T-helper 2 cell treated with Interferon-gamma antibody and Interleukin-4, amounts not matched to agents 5 μg/mL and 100 μg/mL, for 36 hours (primary cell): ENCODE data around the gene MRPS34.
"Not testable (repeated sequence)": the region's sequence is repeated elsewhere in the genome, so short reads cannot be mapped to it uniquely, and the experiment has no call there.

Experiments used
- DNase-seq: peaks from one replicate; pipeline ENCODE4 v3.0.0; 2021; ENCODE audit warnings: low spot score
- H3K27ac Mint-ChIP-seq: one replicate; pipeline ENCODE4 v1.8.0; 2021; ENCODE audit warnings: mild to moderate bottlenecking, mixed read lengths
- H3K27me3 Mint-ChIP-seq: one replicate; pipeline ENCODE4 v1.8.0; 2021; ENCODE audit warnings: low read depth, mixed read lengths
- H3K36me3 Mint-ChIP-seq: one replicate; pipeline ENCODE4 v1.8.0; 2021; ENCODE audit warnings: low read depth, mixed read lengths
- H3K4me1 Mint-ChIP-seq: one replicate; pipeline ENCODE4 v1.8.0; 2021; ENCODE audit warnings: low read depth, mixed read lengths
- H3K4me3 Mint-ChIP-seq: one replicate; pipeline ENCODE4 v1.8.0; 2022; ENCODE audit warnings: mild to moderate bottlenecking, moderate library complexity, mixed read lengths
- H3K9me3 Mint-ChIP-seq: one replicate; pipeline ENCODE4 v1.8.0; 2021; ENCODE audit warnings: mixed read lengths

Gene MRPS34

DNA sequence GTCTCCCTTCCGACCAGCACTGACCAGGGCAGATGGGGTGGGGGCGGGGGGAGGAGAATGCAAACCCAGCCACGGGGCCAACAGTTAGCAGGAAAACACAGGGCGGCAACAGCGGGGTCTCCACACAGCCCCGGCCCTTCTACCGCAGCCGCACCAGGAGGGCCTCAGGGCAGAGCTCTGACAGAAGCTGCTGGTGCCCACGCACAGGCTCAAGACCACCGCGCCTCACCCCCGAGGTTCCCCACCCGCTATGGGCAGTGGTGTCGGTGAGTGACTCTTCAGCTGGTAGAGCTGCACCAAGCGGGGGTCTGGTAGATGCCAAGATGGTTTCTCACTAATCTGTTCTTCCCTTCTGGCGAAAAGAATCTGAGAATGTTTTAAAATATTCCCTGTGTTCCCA is 37.6 kb upstream of the MRPS34 start:
- Mint-ChIP-seq H3K27me3 (no peaks in the 10 kb centered on the region), H3K36me3 (peaks cover 24% of the 10 kb centered on the region), H3K4me3 (no peak overlapping the region), H3K4me1 (peaks cover 6% of the 10 kb centered on the region), H3K27ac (no peak overlapping the region), H3K9me3 (no peaks in the 10 kb centered on the region)
- DNase-seq, result no peak

DNA sequence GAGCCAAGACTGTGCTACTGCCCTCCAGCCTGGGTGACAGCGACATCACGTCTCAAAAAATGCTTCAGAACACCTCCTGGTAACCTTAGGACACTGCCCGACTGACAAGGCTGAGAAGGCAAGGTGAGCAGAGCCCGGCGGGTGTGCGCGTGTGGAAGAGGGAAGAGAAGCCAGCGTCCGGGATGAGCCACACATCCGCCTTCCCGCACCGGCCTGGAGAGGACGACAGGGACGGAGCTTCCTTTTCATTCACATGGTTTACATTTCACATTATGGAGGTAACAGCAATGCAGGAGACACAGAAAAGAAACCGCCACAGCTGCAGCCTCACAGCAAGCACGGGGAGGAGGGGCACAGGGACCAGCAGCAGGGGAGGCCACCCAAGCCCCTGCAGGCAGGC is 37.2 kb upstream of the MRPS34 start:
- H3K27ac Mint-ChIP-seq, result no peak overlapping the region
- H3K4me3 Mint-ChIP-seq, result no peak overlapping the region
- H3K36me3 Mint-ChIP-seq, result peaks cover 21% of the 10 kb centered on the region
- peaks cover 6% of the 10 kb centered on the region for H3K4me1 Mint-ChIP-seq
- H3K9me3 Mint-ChIP-seq, result no peaks in the 10 kb centered on the region
- no peak for DNase-seq
- H3K27me3 Mint-ChIP-seq, result no peaks in the 10 kb centered on the region

DNA sequence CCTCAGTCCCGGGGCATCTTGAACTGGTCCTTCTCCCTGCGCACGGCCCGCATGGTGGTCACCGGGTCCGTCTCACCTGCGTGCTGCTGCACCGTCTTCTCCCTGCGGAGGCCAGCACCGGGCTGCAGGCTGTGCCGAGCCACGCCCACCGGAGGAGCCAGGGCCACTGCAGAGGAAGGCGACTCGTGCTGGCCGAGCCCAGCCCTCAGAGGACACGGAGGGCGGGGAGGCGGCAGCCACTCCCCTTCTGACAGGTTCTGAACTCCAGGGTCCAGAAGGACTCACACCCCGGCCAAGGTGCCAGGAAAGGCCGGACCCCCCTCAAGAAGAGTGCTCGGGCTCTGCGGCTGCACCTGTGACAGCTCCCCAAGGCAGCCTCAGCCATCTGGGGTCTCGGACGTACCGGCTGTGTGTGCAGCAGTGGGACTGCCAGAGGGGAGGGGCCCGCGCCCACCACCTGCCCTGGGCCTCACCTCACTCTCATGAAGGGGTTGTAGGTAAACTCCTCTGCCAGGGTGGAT is 36.4 kb upstream of the MRPS34 start:
- Mint-ChIP-seq H3K9me3 (no peaks in the 10 kb centered on the region), H3K36me3 (peaks cover 21% of the 10 kb centered on the region), H3K27ac (no peak overlapping the region), H3K4me3 (no peak overlapping the region), H3K4me1 (peaks cover 6% of the 10 kb centered on the region), H3K27me3 (no peaks in the 10 kb centered on the region)
- DNase-seq, result no peak

DNA sequence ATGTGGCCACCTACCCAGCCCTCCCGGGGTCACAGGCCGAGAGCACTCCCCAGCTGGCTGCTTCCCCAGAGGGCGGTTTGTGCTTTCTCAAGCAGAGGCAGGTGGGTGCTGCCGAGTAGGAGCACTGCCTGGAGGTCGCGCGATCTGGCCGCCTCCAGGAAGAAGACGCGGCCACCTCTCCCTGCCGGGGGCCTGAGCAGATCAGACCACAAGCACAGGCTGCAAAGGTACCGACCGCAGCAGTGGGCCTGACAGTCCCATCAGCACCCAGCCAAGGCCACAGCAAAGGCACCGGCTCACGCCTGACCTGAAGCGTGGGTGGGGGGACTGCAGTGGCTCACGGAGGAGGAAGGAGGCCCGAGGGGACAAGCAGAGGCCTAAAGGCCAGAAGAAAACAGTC is 35.8 kb upstream of the MRPS34 start:
- no peak overlapping the region for H3K27ac Mint-ChIP-seq
- H3K36me3 Mint-ChIP-seq, result peaks cover 21% of the 10 kb centered on the region
- H3K4me1 Mint-ChIP-seq, result peaks cover 6% of the 10 kb centered on the region

DNA sequence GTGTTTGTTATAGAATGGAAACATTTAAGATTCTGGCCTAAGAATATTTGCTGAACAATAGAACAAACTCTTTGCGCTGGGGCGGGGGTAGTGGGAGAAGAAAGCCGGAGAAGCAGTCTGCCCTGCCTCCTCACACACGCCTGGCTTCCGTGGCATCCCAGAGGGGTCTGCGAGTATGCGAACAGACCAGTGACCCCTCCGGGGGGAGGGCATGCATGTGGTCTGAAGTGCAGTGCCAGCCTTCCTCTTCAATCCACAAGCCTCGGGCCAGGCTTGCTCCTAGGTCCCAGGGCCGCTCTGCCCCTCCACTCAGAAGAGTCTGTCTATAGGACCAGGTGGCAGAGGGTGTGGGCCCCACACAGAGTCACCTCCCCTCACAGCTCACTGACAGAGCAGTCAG is 34.7 kb upstream of the MRPS34 start:
- Mint-ChIP-seq H3K4me3 (no peak overlapping the region), H3K27me3 (no peaks in the 10 kb centered on the region), H3K9me3 (no peaks in the 10 kb centered on the region), H3K36me3 (peaks cover 15% of the 10 kb centered on the region), H3K27ac (no peak overlapping the region), H3K4me1 (peaks cover 2% of the 10 kb centered on the region)
- DNase-seq, result no peak

More for the DNA sequence above, 35.8 kb upstream of the MRPS34 start:
- Mint-ChIP-seq H3K27me3 (no peaks in the 10 kb centered on the region), H3K9me3 (no peaks in the 10 kb centered on the region), H3K4me3 (no peak overlapping the region)
- no peak for DNase-seq

DNA sequence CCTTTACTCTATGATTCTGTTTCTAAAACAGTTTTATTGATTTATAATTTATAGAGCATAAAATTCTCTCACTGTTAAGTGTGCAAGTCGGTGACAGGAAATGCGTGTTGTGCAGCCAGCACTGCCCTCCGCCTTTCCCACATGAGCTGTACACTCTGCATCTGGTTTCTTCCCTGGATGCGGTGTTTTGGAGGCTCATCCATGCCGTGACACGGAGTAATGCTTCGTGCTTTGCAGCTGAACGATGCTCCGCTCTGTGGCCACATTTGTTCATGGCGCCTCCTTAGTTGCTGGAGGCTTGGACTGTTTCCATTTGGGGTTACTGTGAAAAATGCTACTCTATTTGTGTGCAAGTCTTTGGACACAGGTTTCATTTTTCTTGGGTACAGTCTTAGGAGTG is 27.8 kb upstream of the MRPS34 start:
- no peak overlapping the region for H3K4me3 Mint-ChIP-seq

DNA sequence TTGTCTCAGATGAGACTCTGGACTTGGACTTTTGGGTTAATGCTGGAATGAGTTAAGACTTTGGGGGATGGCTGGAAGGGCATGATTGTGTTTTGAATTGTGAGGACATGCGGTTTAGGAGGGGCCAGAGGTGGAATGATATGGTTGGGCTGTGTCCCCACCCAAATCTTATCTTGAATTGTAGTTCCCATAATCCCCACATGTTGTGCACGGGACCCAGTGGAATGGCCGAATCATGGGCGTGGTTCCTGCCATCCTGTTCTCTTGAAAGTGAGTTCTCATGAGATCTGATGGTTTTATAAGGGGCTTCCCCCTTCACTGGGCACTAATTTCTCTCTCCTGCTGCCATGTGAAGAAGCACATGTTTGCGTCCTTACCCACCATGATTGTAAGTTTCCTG is 26.3 kb upstream of the MRPS34 start:
- not testable (repeated sequence) for H3K27me3 Mint-ChIP-seq, H3K36me3 Mint-ChIP-seq

More for the DNA sequence above, 27.8 kb upstream of the MRPS34 start:
- H3K27ac Mint-ChIP-seq, result no peak overlapping the region
- DNase-seq, result no peak
- H3K4me1 Mint-ChIP-seq, result no peaks in the 10 kb centered on the region
- H3K27me3 Mint-ChIP-seq, result no peaks in the 10 kb centered on the region
- peaks cover 13% of the 10 kb centered on the region for H3K9me3 Mint-ChIP-seq
- H3K36me3 Mint-ChIP-seq, result peaks cover 2% of the 10 kb centered on the region

DNA sequence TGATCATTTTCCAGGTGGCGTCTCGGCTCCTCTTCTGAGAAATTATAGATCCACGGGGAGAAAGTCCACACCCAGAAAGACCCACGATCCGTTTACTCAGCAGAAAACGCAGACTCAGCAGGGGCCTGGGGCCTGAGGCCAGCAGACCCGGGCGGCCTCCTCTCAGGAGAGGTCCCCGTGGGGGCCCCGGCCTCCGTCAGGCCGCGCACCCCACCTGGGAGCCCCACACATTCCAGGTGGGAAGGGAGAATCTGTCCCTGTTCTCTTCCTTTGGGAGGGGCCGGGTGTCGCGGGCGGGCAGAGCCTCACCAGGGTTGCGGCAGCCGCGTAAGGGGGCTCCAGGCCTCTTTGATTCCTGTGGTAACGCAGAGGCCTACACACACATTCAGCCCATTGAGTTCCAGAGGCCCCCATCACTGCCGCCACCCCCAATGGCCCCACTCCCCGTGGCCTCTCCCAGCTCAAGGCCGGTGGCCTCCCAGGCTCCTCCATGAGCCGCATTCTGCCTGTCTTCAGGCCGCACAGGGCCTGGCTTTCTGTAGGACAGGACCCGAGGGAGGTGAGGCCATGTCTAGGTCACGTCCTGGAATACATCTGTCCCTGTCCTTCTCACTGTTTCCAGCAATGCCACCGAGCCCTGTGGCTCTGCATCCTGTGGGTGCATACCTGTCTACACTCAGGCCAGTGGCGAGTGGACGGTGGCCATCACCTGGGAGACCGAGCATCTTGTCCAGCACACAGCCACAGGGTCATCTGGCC is 22.2 kb upstream of the MRPS34 start:
- Mint-ChIP-seq H3K27me3 (no peaks in the 10 kb centered on the region), H3K27ac (no peak overlapping the region), H3K4me1 (no peaks in the 10 kb centered on the region), H3K4me3 (no peak overlapping the region), H3K9me3 (peaks cover 13% of the 10 kb centered on the region), H3K36me3 (peaks cover 4% of the 10 kb centered on the region)
- no peak for DNase-seq

More for the DNA sequence above, 26.3 kb upstream of the MRPS34 start:
- not testable (repeated sequence) for H3K4me1 Mint-ChIP-seq, H3K4me3 Mint-ChIP-seq, H3K27ac Mint-ChIP-seq, DNase-seq
- peaks cover 13% of the 10 kb centered on the region for H3K9me3 Mint-ChIP-seq

DNA sequence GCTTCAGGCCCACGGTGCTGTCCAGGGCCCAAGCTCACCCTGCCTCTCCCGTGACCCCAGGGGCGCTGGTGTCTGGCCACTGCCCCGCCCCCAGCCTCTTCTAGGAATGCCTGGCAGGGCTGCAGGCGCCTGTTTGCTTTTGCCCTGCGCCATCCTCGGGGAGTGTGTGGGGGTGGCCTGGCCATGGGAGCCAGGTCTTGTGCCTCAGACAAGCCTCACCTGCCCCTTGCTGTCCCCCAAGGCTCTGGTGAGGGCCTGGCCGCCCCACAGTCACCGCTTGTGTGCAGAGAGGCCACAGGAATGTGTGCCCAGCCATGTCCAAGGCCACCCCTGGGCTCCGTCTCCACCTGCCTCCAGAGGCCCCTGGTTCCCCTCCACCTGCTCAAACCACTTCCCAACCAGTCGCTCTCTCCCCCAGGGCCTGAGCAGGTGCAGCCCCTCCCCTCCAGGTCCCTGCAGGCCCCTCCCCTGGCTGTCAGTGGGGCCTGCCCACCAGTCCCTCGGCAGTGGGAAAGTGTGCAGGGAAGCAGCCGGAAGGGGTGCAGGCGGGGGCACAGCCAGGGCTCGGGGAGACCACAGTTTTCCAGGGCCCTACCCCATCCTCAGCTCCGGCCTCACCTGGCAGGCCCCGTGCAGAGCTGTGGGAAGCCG is 21.4 kb upstream of the MRPS34 start:
- Mint-ChIP-seq H3K36me3 (peaks cover 4% of the 10 kb centered on the region), H3K27ac (no peak overlapping the region), H3K4me3 (no peak overlapping the region), H3K9me3 (peaks cover 10% of the 10 kb centered on the region), H3K27me3 (no peaks in the 10 kb centered on the region), H3K4me1 (no peaks in the 10 kb centered on the region)
- no peak for DNase-seq

DNA sequence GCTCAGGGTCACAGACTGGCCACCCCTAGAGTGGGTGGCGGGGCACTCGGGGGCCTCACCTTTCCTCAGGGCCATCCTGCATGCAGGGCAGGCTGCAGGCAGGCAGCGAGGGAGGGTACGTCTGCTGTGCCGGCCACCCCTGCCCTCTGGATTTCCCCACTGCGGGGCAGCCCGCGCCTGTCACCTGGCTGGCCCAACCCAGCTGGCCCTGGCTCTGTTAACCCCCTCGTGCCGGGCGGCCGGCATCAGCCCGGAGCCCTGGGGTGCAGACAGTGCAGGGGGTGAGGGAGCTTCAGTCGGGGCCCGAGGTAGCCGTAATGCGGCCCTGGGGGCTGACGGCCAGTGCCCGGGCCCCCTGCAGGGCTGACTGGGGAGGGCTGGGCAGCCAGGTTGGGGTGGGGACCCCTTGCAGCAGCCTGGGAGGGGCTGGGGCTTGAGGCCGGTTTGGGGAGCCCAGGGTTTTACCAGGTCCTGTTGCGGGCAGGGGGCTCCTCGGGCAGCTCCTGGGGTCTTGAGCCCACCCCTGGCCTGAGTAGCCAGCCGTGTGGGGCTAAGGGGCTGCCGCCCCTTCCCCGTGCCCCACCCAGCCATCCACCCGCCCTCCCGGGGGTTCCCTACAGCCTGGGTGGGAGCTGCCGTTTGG is 20.8 kb upstream of the MRPS34 start, which contains the start of gene IGFALS:
IGFALS (minus strand) TSS at position 128 of the 643 bp plus-strand sequence; CDS start at position 75, 53 bp downstream.
- Mint-ChIP-seq H3K36me3 (peaks cover 6% of the 10 kb centered on the region), H3K4me3 (no peak within 1 kb of the TSS), H3K9me3 (peaks cover 3% of the 10 kb centered on the region), H3K4me1 (no peaks in the 10 kb centered on the region), H3K27ac (no peak within 1 kb of the TSS), H3K27me3 (no peaks in the 10 kb centered on the region)
- no peak for DNase-seq

DNA sequence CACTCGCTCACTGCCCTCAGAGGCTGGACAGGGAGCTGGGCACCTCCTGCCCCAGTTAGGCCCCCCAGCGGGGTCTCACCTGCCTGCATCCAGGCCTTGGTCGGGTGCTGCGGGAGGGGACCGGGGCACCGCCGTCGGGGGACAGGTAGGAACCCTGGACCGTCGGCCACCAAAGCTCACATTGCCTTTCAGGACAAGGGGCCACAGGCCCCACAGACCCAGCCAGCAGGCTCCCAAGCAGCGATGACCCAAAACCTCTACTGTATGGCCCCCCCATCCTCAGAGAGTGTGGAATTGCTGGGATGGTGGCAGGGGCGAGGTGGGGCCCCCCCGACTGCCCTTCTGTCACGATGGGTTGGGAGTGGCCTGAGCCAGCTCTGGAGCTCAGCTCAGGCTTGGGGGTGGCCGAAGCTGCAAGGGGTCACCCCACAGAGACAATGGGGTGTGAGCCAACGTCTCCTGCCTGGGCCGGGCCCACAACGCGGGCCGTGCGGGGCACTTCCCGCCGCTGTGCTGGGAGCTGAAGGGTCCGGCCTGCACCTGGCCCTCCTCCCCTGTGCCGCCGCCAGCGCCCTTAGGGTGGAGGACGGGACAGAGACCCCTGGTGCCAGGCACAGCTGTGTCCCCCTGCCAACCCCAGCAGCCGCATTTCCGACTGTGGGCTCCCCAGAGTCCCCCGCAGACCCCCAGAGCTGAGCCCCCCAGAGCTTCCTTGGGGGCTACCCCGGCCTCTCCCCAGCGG is 20.1 kb upstream of the MRPS34 start:
- DNase-seq, result no peak
- H3K27ac Mint-ChIP-seq, result no peak overlapping the region
- H3K4me3 Mint-ChIP-seq, result no peak overlapping the region

DNA sequence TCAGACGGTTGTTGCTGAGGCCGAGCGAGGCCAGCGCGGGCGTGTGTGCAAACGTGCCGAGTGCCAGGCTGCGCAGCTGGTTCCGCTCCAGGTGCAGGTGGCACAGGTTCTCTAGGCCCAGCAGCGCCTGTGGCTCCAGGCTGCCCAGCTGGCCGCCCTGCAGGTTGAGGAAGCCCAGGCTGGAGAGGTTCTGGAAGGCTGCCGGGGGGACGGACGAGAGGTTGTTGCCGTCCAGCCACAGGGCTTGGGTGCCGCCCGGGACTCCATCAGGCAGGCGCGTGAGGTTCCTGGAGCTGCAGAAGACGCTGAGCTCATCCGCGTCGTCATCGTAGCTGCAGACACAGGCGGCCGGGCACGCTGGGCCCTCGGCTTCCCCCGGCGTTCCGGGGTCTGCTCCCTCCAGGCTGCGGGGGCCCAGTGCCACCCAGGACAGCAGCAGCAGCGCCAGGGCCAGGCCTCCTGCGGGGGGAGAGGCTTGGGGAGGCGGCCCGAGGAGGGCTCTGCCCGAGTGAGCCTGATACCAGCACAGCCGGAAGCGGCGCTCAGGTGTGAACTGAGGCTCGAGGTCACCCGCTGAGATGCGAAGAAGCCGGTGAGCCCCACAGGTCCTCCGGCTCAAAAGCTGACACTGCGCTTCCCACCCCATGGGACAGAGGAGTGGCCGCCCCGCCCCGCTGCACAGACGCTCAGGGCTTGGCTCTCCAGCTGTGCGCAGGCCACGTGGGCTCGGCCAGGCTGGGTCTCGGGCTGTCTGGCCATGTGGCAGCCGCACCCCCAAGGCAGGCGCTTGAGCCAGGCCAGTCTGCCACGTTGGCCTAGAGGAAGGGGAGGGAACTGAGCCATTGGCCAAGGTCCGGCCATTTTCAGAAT is 19.2 kb upstream of the MRPS34 start:
- Mint-ChIP-seq H3K27me3 (no peaks in the 10 kb centered on the region), H3K27ac (no peak overlapping the region), H3K36me3 (peaks cover 4% of the 10 kb centered on the region), H3K9me3 (peaks cover 1% of the 10 kb centered on the region), H3K4me1 (no peaks in the 10 kb centered on the region), H3K4me3 (no peak overlapping the region)
- DNase-seq, result no peak

More for the DNA sequence above, 20.1 kb upstream of the MRPS34 start:
- H3K36me3 Mint-ChIP-seq, result peaks cover 6% of the 10 kb centered on the region
- peaks cover 3% of the 10 kb centered on the region for H3K9me3 Mint-ChIP-seq
- no peaks in the 10 kb centered on the region for H3K4me1 Mint-ChIP-seq
- no peaks in the 10 kb centered on the region for H3K27me3 Mint-ChIP-seq
